OCI-M1 (cell line): Measurements from ENCODE around the gene GNMT.
"Not testable (repeated sequence)": the region's sequence is repeated elsewhere in the genome, so short reads cannot be mapped to it uniquely, and the experiment has no call there.

Experiments
- DNase-seq: peaks from one replicate; lab custom pipeline; 2025; lab: John Stamatoyannopoulos, UW

The GNMT gene

GRCh38 chr6:42941356-42941755 lies 19.2 kb upstream of the GNMT start:
- not testable (repeated sequence) for DNase-seq

GRCh38 chr6:42942444-42942843 lies 18.1 kb upstream of the GNMT start:
- DNase-seq: no peak

GRCh38 chr6:42947950-42948349 lies 12.6 kb upstream of the GNMT start:
- no peak for DNase-seq

- DNase-seq: no peak
These were observed 8.2 kb upstream of the GNMT start for GRCh38 chr6:42952389-42952788.

GRCh38 chr6:42954405-42954804 lies 6.1 kb upstream of the GNMT start:
- not testable (repeated sequence) for DNase-seq

- peak; percentile 22 for DNase-seq
These were observed 2.4 kb upstream of the GNMT start for GRCh38 chr6:42958125-42958524.

GRCh38 chr6:42959917-42960242 lies 674 bp upstream of the GNMT start:
- no peak for DNase-seq

- DNase-seq: no peak
These were observed 491 bp downstream of the GNMT start for GRCh38 chr6:42961020-42961470.

GRCh38 chr6:42962096-42962495 lies 1.5 kb downstream of the GNMT start:
- no peak for DNase-seq

GRCh38 chr6:42962502-42963178 lies 2.1 kb downstream of the GNMT start:
- DNase-seq: no peak

GRCh38 chr6:42963179-42963854 lies 2.8 kb downstream of the GNMT start:
- DNase-seq: no peak

- peak; percentile 89 for DNase-seq
These were observed 3.5 kb downstream of the GNMT start for GRCh38 chr6:42963855-42964605.

- DNase-seq: no peak
These were observed 6.0 kb downstream of the GNMT start for GRCh38 chr6:42966571-42966970.

GRCh38 chr6:42967228-42967627 lies 6.7 kb downstream of the GNMT start:
- DNase-seq: no peak

GRCh38 chr6:42968126-42968701 lies 7.7 kb downstream of the GNMT start:
- DNase-seq: no peak

GRCh38 chr6:42968783-42969182 lies 8.2 kb downstream of the GNMT start:
- DNase-seq: no peak

- no peak for DNase-seq
These were observed 8.9 kb downstream of the GNMT start for GRCh38 chr6:42969431-42969830.

- DNase-seq: no peak
These were observed 9.4 kb downstream of the GNMT start for GRCh38 chr6:42969934-42970333.

GRCh38 chr6:42970871-42971612 lies 10.5 kb downstream of the GNMT start:
- peak; percentile 71 for DNase-seq

GRCh38 chr6:42971746-42972327 lies 11.3 kb downstream of the GNMT start:
- no peak for DNase-seq

- DNase-seq: no peak
These were observed 13.4 kb downstream of the GNMT start for GRCh38 chr6:42973926-42974325.
